Measurements from ENCODE around the gene EGLN1. TPM values are rescaled to one million over a fixed set of nuclear protein-coding genes. Genes with fewer than 3 reads are reported as not detected.
"Not testable (repeated sequence)": the region's sequence is repeated elsewhere in the genome, so short reads cannot be mapped to it uniquely, and the experiment has no call there.

Gene EGLN1
- total RNA-seq (2014; rRNA removed; shearing (Covaris generic); ENCODE audit: low replicate concordance): 48.3 and 59.0 TPM in 2 replicates

DNA sequence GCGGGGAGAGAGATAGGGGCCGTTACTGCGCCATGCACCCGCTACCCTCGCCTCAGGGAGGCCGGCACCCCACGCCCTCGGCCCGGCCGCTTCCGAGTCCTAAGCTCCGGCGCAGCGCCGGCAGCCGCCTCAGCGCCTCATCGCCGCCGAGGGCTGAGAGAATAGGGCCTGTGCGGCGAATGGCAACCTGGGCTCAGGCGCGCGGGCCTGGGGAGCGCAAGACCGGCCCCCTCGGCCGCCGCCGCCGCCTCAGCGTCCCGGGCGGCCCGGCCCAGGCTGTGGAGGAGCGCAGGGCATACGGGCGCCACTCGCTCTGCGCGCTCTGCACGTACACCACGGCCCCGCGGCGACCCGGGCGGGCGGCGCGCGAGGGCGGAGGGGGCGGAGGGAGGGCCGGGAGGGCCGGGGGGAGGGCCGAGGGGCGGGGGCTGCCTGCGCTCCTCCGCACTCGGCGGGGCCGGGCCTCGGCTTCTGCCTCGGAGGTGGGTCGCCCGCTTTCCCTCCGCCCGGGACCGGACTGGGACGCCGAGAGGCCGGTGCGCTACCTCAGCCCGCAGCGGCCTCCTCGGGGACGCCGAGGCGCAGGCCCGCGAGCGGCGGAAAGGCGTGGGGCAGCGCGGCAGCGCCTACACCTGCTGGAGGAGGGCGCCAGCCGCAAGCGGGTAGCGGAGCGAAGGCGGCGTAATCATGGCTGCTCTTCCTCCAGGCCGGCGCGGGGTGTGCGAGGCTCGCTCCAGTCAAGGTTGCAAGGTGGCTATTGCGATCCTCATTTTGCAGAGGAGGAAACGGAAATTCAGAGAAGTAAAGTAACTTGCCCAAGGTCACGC is at the start of gene EGLN1:
TSS of gene EGLN1 (minus strand) at position 317 of the 827 bp plus-strand sequence. CDS start 399 bp downstream, outside the sequence.
- peak within 1 kb of the TSS; percentile 90 for H2AFZ ChIP-seq (ENCODE audit: low read length)
- peak within 1 kb of the TSS; percentile 83 for H3K27ac ChIP-seq (ENCODE audit: low read length)
- peaks cover 29% of the 10 kb centered on the region for H4K20me1 ChIP-seq (ENCODE audit: insufficient read depth, low read depth, low read length)
- peak within 1 kb of the TSS; percentile 82 for H3K4me2 ChIP-seq (ENCODE audit: low read depth, low read length, poor library complexity, severe bottlenecking)
- no peaks in the 10 kb centered on the region for H3K9me2 ChIP-seq (replicated peaks; ENCODE audit: insufficient read depth, low read length)
- H3K4me3 ChIP-seq (ENCODE audit: low read length): peak within 1 kb of the TSS; percentile 78
- H3K79me2 ChIP-seq (ENCODE audit: low read length): peaks cover 45% of the 10 kb centered on the region
- H3K4me1 ChIP-seq (ENCODE audit: low read length): peaks cover 32% of the 10 kb centered on the region
- peaks cover 9% of the 10 kb centered on the region for H3K36me3 ChIP-seq (ENCODE audit: insufficient read depth, low read length)
- DNase-seq: peak; percentile 93
- H3K9me3 ChIP-seq (ENCODE audit: low read length): no peaks in the 10 kb centered on the region
- no peaks in the 10 kb centered on the region for H3K27me3 ChIP-seq (ENCODE audit: low read length)
- H3K9ac ChIP-seq (ENCODE audit: low read length): peak within 1 kb of the TSS; percentile 81

DNA sequence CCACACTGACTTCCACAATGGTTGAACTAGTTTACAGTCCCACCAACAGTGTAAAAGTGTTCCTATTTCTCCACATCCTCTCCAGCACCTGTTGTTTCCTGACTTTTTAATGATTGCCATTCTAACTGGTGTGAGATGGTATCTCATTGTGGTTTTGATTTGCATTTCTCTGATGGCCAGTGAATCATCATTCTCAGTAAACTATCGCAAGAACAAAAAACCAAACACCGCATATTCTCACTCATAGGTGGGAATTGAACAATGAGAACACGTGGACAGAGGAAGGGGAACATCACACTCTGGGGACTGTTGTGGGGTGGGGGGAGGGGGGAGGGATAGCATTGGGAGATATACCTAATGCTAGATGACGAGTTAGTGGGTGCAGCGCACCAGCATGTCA is 49.4 kb upstream of the EGLN1 start:
- not testable (repeated sequence) for H3K36me3 ChIP-seq (ENCODE audit: insufficient read depth, low read length); H3K4me1 ChIP-seq (ENCODE audit: low read length)

DNA sequence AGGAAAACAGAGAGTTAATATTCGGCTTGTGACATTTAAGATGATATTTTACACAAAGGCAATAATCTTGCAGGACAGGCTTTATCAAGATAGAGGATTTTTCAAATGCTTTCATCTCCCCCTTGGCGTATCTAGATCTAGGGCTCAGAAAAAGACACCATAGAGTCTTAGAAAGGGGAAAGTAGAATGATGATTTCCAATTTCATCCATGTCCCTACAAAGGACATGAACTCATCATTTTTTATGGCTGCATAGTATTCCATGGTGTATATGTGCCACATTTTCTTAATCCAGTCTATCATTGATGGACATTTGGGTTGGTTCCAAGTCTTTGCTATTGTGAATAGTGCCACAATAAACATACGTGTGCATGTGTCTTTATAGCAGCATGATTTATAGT is 48.9 kb upstream of the EGLN1 start:
- not testable (repeated sequence) for H3K27ac ChIP-seq (ENCODE audit: low read length)

More for the DNA sequence above, 49.4 kb upstream of the EGLN1 start:
- not testable (repeated sequence) for H3K4me3 ChIP-seq (ENCODE audit: low read length); H3K9ac ChIP-seq (ENCODE audit: low read length); H3K27me3 ChIP-seq (ENCODE audit: low read length); H2AFZ ChIP-seq (ENCODE audit: low read length); H3K79me2 ChIP-seq (ENCODE audit: low read length); H3K9me3 ChIP-seq (ENCODE audit: low read length); H3K4me2 ChIP-seq (ENCODE audit: low read depth, low read length, poor library complexity, severe bottlenecking); H4K20me1 ChIP-seq (ENCODE audit: insufficient read depth, low read depth, low read length); H3K27ac ChIP-seq (ENCODE audit: low read length); H3K9me2 ChIP-seq (replicated peaks; ENCODE audit: insufficient read depth, low read length); DNase-seq

DNA sequence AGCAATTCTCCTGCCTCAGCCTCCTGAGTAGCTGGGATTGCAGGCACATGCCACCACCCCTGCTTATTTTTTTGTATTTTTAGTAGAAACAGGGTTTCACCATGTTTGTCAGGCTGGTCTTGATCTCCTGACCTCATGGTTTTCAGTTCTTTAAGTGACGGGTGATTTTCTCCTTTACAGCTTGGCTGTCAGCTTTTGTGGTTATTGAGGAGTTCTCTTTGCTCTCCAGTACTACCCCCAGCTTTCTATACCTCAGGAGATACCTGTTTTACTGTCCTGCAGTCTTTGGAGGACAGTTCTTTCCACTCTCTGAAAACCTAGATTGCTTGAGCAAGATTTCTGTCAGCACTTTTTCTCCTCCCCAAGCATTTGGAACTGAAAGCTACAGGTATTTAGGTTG is 45.9 kb upstream of the EGLN1 start:
- Histone ChIP-seq H3K9me3 (ENCODE audit: low read length) (no peaks in the 10 kb centered on the region), H3K79me2 (ENCODE audit: low read length) (no peaks in the 10 kb centered on the region), H3K27me3 (ENCODE audit: low read length) (no peaks in the 10 kb centered on the region), H3K4me3 (ENCODE audit: low read length) (no peak overlapping the region), H3K36me3 (ENCODE audit: insufficient read depth, low read length) (no peaks in the 10 kb centered on the region), H3K27ac (ENCODE audit: low read length) (no peak overlapping the region), H3K4me2 (ENCODE audit: low read depth, low read length, poor library complexity, severe bottlenecking) (no peak overlapping the region), H3K4me1 (ENCODE audit: low read length) (no peaks in the 10 kb centered on the region), H3K9ac (ENCODE audit: low read length) (no peak overlapping the region), H3K9me2 (replicated peaks; ENCODE audit: insufficient read depth, low read length) (no peaks in the 10 kb centered on the region), H4K20me1 (ENCODE audit: insufficient read depth, low read depth, low read length) (no peaks in the 10 kb centered on the region), H2AFZ (ENCODE audit: low read length) (no peak overlapping the region)
- no peak for DNase-seq

More for the DNA sequence above, 48.9 kb upstream of the EGLN1 start:
- not testable (repeated sequence) for DNase-seq; H4K20me1 ChIP-seq (ENCODE audit: insufficient read depth, low read depth, low read length); H3K9ac ChIP-seq (ENCODE audit: low read length); H3K36me3 ChIP-seq (ENCODE audit: insufficient read depth, low read length); H3K4me3 ChIP-seq (ENCODE audit: low read length); H3K9me2 ChIP-seq (replicated peaks; ENCODE audit: insufficient read depth, low read length); H2AFZ ChIP-seq (ENCODE audit: low read length); H3K4me1 ChIP-seq (ENCODE audit: low read length); H3K4me2 ChIP-seq (ENCODE audit: low read depth, low read length, poor library complexity, severe bottlenecking); H3K27me3 ChIP-seq (ENCODE audit: low read length); H3K79me2 ChIP-seq (ENCODE audit: low read length); H3K9me3 ChIP-seq (ENCODE audit: low read length)

DNA sequence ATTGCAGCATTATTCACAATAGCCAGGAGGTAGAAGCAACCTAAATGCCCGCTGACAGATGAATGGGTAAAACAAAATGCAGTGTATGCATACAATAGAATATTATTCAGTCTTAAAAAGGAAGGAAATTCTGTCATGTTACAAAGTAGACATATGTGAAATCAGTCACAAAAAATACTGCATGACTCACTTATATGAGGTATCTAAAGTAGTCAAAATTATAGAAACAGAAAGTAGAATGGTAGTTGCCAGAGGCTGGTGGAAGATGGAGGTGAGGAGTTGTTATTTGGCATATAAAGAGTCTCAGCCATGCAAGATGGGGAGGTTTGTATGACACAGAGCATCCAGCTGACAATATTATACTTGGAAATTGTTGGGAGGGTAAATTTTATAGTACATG is 43.0 kb upstream of the EGLN1 start:
- Histone ChIP-seq H3K9me3 (ENCODE audit: low read length) (no peaks in the 10 kb centered on the region), H3K4me1 (ENCODE audit: low read length) (no peaks in the 10 kb centered on the region), H3K27me3 (ENCODE audit: low read length) (no peaks in the 10 kb centered on the region), H3K9ac (ENCODE audit: low read length) (no peak overlapping the region), H3K27ac (ENCODE audit: low read length) (no peak overlapping the region), H2AFZ (ENCODE audit: low read length) (no peak overlapping the region), H3K9me2 (replicated peaks; ENCODE audit: insufficient read depth, low read length) (no peaks in the 10 kb centered on the region), H4K20me1 (ENCODE audit: insufficient read depth, low read depth, low read length) (no peaks in the 10 kb centered on the region), H3K4me3 (ENCODE audit: low read length) (no peak overlapping the region), H3K79me2 (ENCODE audit: low read length) (no peaks in the 10 kb centered on the region), H3K4me2 (ENCODE audit: low read depth, low read length, poor library complexity, severe bottlenecking) (no peak overlapping the region), H3K36me3 (ENCODE audit: insufficient read depth, low read length) (no peaks in the 10 kb centered on the region)
- no peak for DNase-seq

DNA sequence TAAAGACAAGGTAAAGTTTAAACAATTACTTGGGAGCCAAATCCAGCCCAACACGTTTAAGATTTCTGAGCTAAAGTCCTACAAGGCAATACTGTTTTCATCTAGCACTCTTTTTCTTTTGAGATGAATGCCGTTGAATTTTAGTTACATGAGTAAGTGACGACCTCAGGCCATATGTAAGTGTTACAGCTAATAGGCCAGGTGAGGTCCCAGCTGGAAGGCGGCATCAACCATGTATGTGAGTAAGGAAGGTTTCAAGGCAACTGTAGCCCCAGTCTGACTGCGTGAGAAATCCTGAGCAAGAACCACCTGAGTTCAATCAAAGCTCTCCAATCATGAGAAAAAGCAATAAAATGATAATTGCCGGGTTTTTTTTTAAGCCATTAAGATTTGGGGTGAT is 41.5 kb upstream of the EGLN1 start:
- Histone ChIP-seq H3K27ac (ENCODE audit: low read length) (no peak overlapping the region), H3K4me2 (ENCODE audit: low read depth, low read length, poor library complexity, severe bottlenecking) (no peak overlapping the region), H3K9ac (ENCODE audit: low read length) (no peak overlapping the region), H3K79me2 (ENCODE audit: low read length) (no peaks in the 10 kb centered on the region), H3K9me2 (replicated peaks; ENCODE audit: insufficient read depth, low read length) (no peaks in the 10 kb centered on the region), H4K20me1 (ENCODE audit: insufficient read depth, low read depth, low read length) (no peaks in the 10 kb centered on the region), H2AFZ (ENCODE audit: low read length) (no peak overlapping the region), H3K9me3 (ENCODE audit: low read length) (no peaks in the 10 kb centered on the region), H3K4me3 (ENCODE audit: low read length) (no peak overlapping the region), H3K36me3 (ENCODE audit: insufficient read depth, low read length) (no peaks in the 10 kb centered on the region), H3K4me1 (ENCODE audit: low read length) (no peaks in the 10 kb centered on the region), H3K27me3 (ENCODE audit: low read length) (no peaks in the 10 kb centered on the region)
- DNase-seq: no peak

DNA sequence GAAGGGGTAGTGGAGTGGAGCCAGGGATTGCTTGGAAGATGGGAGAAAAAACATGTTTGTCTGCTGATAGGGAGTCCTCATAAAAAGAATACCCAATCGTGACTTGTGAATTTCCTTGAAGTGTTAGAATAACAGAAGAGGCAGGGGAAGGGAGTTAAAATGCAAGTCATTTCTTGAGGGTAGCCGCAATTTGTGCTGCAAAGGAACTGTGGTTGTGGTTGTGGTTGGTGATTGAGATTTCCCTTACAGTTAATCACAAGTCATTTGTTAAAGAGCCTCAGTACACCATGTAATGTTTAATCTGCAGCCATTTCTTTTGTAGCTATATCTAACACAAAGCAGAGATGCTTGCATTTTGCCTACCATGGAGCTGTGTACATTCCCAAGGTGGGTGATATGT is 38.5 kb upstream of the EGLN1 start:
- peak; percentile 30 for DNase-seq
- Histone ChIP-seq H3K4me2 (ENCODE audit: low read depth, low read length, poor library complexity, severe bottlenecking) (no peak overlapping the region), H2AFZ (ENCODE audit: low read length) (no peak overlapping the region; the same call in 1 of the 2 replicates)

DNA sequence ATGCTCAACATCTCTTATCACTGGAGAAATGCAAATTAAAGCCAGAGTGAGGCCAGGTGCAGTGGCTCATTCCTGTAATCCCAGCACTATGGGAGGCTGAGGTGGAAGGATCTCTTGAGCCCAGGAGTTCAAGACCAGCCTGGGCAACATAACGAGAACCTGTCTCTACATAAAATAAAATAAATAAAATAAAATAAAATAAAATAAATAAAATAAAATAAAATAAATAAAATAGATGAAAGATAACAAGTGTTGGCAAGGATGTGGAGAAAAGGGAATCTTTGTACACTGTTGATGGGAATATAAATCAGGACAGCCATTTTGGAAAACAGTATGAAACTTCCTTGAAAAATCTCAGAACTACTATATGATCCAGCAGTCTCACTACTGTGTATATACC is 37.4 kb upstream of the EGLN1 start:
- H4K20me1 ChIP-seq (ENCODE audit: insufficient read depth, low read depth, low read length); H3K79me2 ChIP-seq (ENCODE audit: low read length); H3K4me2 ChIP-seq (ENCODE audit: low read depth, low read length, poor library complexity, severe bottlenecking); H3K4me1 ChIP-seq (ENCODE audit: low read length); H2AFZ ChIP-seq (ENCODE audit: low read length); H3K4me3 ChIP-seq (ENCODE audit: low read length); H3K36me3 ChIP-seq (ENCODE audit: insufficient read depth, low read length); H3K9ac ChIP-seq (ENCODE audit: low read length); H3K27me3 ChIP-seq (ENCODE audit: low read length); H3K9me2 ChIP-seq (replicated peaks; ENCODE audit: insufficient read depth, low read length); H3K27ac ChIP-seq (ENCODE audit: low read length); H3K9me3 ChIP-seq (ENCODE audit: low read length): not testable (repeated sequence)
- DNase-seq: peak; percentile 10

More for the DNA sequence above, 38.5 kb upstream of the EGLN1 start:
- Histone ChIP-seq H3K4me1 (ENCODE audit: low read length) (no peaks in the 10 kb centered on the region), H3K79me2 (ENCODE audit: low read length) (no peaks in the 10 kb centered on the region), H3K36me3 (ENCODE audit: insufficient read depth, low read length) (no peaks in the 10 kb centered on the region), H3K27ac (ENCODE audit: low read length) (no peak overlapping the region), H4K20me1 (ENCODE audit: insufficient read depth, low read depth, low read length) (no peaks in the 10 kb centered on the region), H3K4me3 (ENCODE audit: low read length) (no peak overlapping the region), H3K9me2 (replicated peaks; ENCODE audit: insufficient read depth, low read length) (no peaks in the 10 kb centered on the region), H3K27me3 (ENCODE audit: low read length) (no peaks in the 10 kb centered on the region), H3K9me3 (ENCODE audit: low read length) (no peaks in the 10 kb centered on the region), H3K9ac (ENCODE audit: low read length) (no peak overlapping the region)

Measured in Karpas-422 (cell line).